OCI-LY1 (cell line): ENCODE measurements around the gene ADAMTS12.

Experiments
- H2AFZ ChIP-seq: fragments of 200-600 bp; sonication (generic), shearing (Covaris generic); 2 replicates; pipeline ENCODE4 v1.6.0; 2014; ENCODE audit warnings: antibody characterized with exemption, mild to moderate bottlenecking, low read length
- H3F3A ChIP-seq: fragments of 200-600 bp; sonication (generic), shearing (Covaris generic); 2 replicates; pipeline ENCODE4 v1.6.0; 2014; ENCODE audit warnings: mild to moderate bottlenecking, antibody characterized with exemption, low read length, moderate library complexity; ENCODE audit not compliant: insufficient read depth
- H3K27ac ChIP-seq: fragments of 200-600 bp; sonication (generic); 2 replicates; pipeline ENCODE4 v1.5.1; 2014; ENCODE audit warnings: low read length, mixed run types, mild to moderate bottlenecking, low read depth; ENCODE audit not compliant: poor library complexity, severe bottlenecking
- H3K27me3 ChIP-seq: fragments of 200-600 bp; sonication (generic); 2 replicates; pipeline ENCODE4 v1.6.0; 2014; ENCODE audit warnings: antibody characterized with exemption, mild to moderate bottlenecking, low read length, moderate library complexity; ENCODE audit not compliant: insufficient read depth
- H3K36me3 ChIP-seq: fragments of 200-600 bp; sonication (generic); 2 replicates; pipeline ENCODE4 v1.6.1; 2014; ENCODE audit warnings: mild to moderate bottlenecking, antibody characterized with exemption, low read length, moderate library complexity, mixed read lengths; ENCODE audit not compliant: insufficient read depth
- H3K4me1 ChIP-seq: fragments of 200-600 bp; sonication (generic); 2 replicates; pipeline ENCODE4 v1.5.1; 2014; ENCODE audit warnings: mild to moderate bottlenecking, low read length, moderate library complexity; ENCODE audit not compliant: insufficient read depth, severe bottlenecking
- H3K4me2 ChIP-seq: fragments of 200-600 bp; sonication (generic), shearing (Covaris generic); 2 replicates; pipeline ENCODE4 v1.6.1; 2014; ENCODE audit warnings: low read length
- H3K4me3 ChIP-seq: fragments of 200-600 bp; sonication (generic); 2 replicates; pipeline ENCODE4 v1.5.1; 2014; ENCODE audit warnings: low read length, low read depth, mild to moderate bottlenecking, mixed read lengths; ENCODE audit not compliant: poor library complexity, severe bottlenecking
- H3K79me2 ChIP-seq: fragments of 200-600 bp; shearing (Covaris generic); 2 replicates; pipeline ENCODE4 v1.6.1; 2016; ENCODE audit warnings: mixed run types, low read length, mixed read lengths; ENCODE audit not compliant: insufficient read depth
- H3K9ac ChIP-seq: fragments of 200-600 bp; sonication (generic), shearing (Covaris generic); 2 replicates; pipeline ENCODE4 v1.6.1; 2014; ENCODE audit warnings: mild to moderate bottlenecking, low read length, mixed read lengths
- H3K9me2 ChIP-seq: fragments of 200-600 bp; sonication (generic), shearing (Covaris generic); 2 replicates; pipeline ENCODE4 v1.6.1; 2014; ENCODE audit warnings: low read depth, mild to moderate bottlenecking, low read length, mixed read lengths
- H3K9me3 ChIP-seq: fragments of 200-600 bp; shearing (Covaris generic); 2 replicates; pipeline ENCODE4 v1.6.1; 2014; ENCODE audit warnings: low read length, mixed read lengths
- H4K20me1 ChIP-seq: fragments of 200-600 bp; sonication (generic), shearing (Covaris generic); 2 replicates; pipeline ENCODE4 v1.6.0; 2016; ENCODE audit warnings: mild to moderate bottlenecking, low read length; ENCODE audit not compliant: insufficient read depth
- EZH2 ChIP-seq: fragments of 200-600 bp; sonication (generic), shearing (Covaris generic); IDR thresholded peaks from 2 replicates; pipeline ENCODE4 v1.8.0; 2017; ENCODE audit warnings: borderline replicate concordance, mixed run types, mild to moderate bottlenecking, antibody characterized with exemption, low read length, moderate library complexity, mixed read lengths
- TF ChIP-seq, protein P1 (sequence below): fragments of 200-600 bp; sonication (generic), shearing (Covaris generic); IDR thresholded peaks from 2 replicates; pipeline ENCODE4 v1.5.1; 2017; ENCODE audit warnings: mild to moderate bottlenecking, antibody characterized with exemption, low read length, moderate library complexity, mixed read lengths

Gene ADAMTS12

GRCh38 chr5:33758737-33759136, 133.1 kb downstream of the ADAMTS12 start:
- Histone ChIP-seq H2AFZ (no peak overlapping the region), H3K9ac (no peak overlapping the region), H3K4me1 (no peaks in the 10 kb centered on the region), H3K4me2 (no peak overlapping the region), H3K27ac (no peak overlapping the region), H3K4me3 (no peak overlapping the region), H3K79me2 (no peaks in the 10 kb centered on the region), H3K9me3 (no peaks in the 10 kb centered on the region), H3K36me3 (no peaks in the 10 kb centered on the region), H3K9me2 (no peaks in the 10 kb centered on the region), H4K20me1 (no peaks in the 10 kb centered on the region), H3F3A (no peaks in the 10 kb centered on the region), H3K27me3 (no peaks in the 10 kb centered on the region)
- TF ChIP-seq EZH2, result no peak
- TF ChIP-seq, protein P1, sequence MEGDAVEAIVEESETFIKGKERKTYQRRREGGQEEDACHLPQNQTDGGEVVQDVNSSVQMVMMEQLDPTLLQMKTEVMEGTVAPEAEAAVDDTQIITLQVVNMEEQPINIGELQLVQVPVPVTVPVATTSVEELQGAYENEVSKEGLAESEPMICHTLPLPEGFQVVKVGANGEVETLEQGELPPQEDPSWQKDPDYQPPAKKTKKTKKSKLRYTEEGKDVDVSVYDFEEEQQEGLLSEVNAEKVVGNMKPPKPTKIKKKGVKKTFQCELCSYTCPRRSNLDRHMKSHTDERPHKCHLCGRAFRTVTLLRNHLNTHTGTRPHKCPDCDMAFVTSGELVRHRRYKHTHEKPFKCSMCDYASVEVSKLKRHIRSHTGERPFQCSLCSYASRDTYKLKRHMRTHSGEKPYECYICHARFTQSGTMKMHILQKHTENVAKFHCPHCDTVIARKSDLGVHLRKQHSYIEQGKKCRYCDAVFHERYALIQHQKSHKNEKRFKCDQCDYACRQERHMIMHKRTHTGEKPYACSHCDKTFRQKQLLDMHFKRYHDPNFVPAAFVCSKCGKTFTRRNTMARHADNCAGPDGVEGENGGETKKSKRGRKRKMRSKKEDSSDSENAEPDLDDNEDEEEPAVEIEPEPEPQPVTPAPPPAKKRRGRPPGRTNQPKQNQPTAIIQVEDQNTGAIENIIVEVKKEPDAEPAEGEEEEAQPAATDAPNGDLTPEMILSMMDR, result no peak

DNA sequence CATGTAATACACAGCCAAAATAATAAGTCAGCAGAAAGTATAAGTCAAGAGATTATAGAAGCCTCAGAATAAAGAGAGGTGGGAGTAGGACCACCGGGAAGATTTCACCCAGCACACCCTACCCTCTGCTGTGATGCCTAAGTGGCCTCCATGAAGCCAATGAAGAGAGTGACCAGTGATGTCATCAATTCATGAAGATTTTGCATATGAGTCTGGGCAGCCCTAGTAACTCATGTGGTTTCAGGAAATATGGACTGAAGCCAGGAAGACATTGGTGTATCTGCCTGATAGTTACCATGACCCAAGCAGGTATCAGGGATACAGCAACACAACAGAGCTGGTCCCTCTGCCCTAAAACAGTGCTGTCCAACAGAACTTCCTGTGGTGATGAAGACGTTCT, 135.3 kb downstream of the ADAMTS12 start:
- Histone ChIP-seq H3K27me3 (no peaks in the 10 kb centered on the region), H3K9me3 (no peaks in the 10 kb centered on the region), H3K79me2 (no peaks in the 10 kb centered on the region), H3K4me1 (no peaks in the 10 kb centered on the region), H4K20me1 (no peaks in the 10 kb centered on the region), H3K27ac (no peak overlapping the region), H3F3A (no peaks in the 10 kb centered on the region), H2AFZ (no peak overlapping the region), H3K9me2 (no peaks in the 10 kb centered on the region), H3K4me3 (no peak overlapping the region), H3K9ac (no peak overlapping the region), H3K36me3 (no peaks in the 10 kb centered on the region), H3K4me2 (no peak overlapping the region)
- TF ChIP-seq, protein P1, result no peak

DNA sequence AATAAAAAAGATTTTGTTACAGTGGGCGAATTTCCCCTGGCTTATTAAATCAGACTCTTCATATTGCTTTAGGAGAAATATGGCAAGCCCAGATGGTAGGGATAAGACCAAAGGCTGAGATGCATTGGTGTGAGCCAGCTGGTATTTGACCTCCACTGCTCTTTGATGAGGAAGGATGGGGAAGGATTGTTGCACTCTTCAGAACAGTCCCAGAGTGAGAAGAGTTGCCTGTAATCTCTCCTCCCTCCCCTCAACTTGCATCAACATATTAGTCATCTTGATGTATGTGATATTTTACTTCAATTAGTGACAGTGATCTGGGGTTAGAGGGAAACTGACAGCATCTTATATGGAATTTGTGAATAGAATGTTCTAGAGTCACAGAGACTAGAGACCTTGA, 136.6 kb downstream of the ADAMTS12 start:
- Histone ChIP-seq H3K27me3 (no peaks in the 10 kb centered on the region), H3K36me3 (no peaks in the 10 kb centered on the region), H3K9me2 (no peaks in the 10 kb centered on the region), H3K4me1 (no peaks in the 10 kb centered on the region), H3K9me3 (no peaks in the 10 kb centered on the region), H3K9ac (no peak overlapping the region), H4K20me1 (no peaks in the 10 kb centered on the region), H3K79me2 (no peaks in the 10 kb centered on the region), H3F3A (no peaks in the 10 kb centered on the region), H2AFZ (no peak overlapping the region), H3K4me2 (no peak overlapping the region), H3K27ac (no peak overlapping the region), H3K4me3 (no peak overlapping the region)
- TF ChIP-seq, protein P1, result no peak
- no peak for TF ChIP-seq EZH2
